CD14-positive monocyte (primary cell): Measurements from ENCODE around the gene ZBTB49. TPM values are rescaled to one million over a fixed set of nuclear protein-coding genes. Genes with fewer than 3 reads are reported as not detected.

Source experiments
- DNase-seq, 3 donors: peaks; one replicate each; pipeline ENCODE4 v3.0.0-alpha.2; 2011 to 2022
- H2AFZ ChIP-seq: 2 replicates; pipeline ENCODE4 v1.6.0; 2012; ENCODE audit warnings: mild to moderate bottlenecking, low read depth, low read length, inconsistent platforms; ENCODE audit not compliant: insufficient read depth, poor library complexity, severe bottlenecking
- H3K27ac ChIP-seq, 2 donors: 1 replicate in 1 of 2; 2 replicates in 1 of 2; pipeline ENCODE4 v1.5.1; 2012 to 2013; ENCODE audit warnings: low read length in 2 of 2, control low read depth in 1 of 2, inconsistent platforms in 1 of 2, low read depth in 1 of 2, mild to moderate bottlenecking in 1 of 2
- H3K27me3 ChIP-seq, 2 donors: one replicate each; pipeline versions ENCODE4 v1.6.0 to v1.6.1; 2011 to 2013; ENCODE audit warnings: low read length in 2 of 2; ENCODE audit not compliant: control insufficient read depth in 2 of 2, insufficient read depth in 2 of 2
- H3K36me3 ChIP-seq, 2 donors: replicated peaks in 1 of 2; 1 replicate in 1 of 2; 2 replicates in 1 of 2; pipeline versions ENCODE4 v1.5.1 to v1.6.1; 2012 to 2013; ENCODE audit warnings: low read length in 2 of 2, control low read depth in 1 of 2, inconsistent platforms in 1 of 2, mild to moderate bottlenecking in 1 of 2; ENCODE audit not compliant: insufficient read depth in 2 of 2, control insufficient read depth in 1 of 2
- H3K4me1 ChIP-seq, 2 donors: 1 replicate in 1 of 2; 2 replicates in 1 of 2; pipeline versions ENCODE4 v1.5.1 to v1.6.1; 2012 to 2013; ENCODE audit warnings: low read length in 2 of 2, control low read depth in 1 of 2, inconsistent platforms in 1 of 2, mild to moderate bottlenecking in 1 of 2, moderate library complexity in 1 of 2; ENCODE audit not compliant: insufficient read depth in 2 of 2, control insufficient read depth in 1 of 2
- H3K4me2 ChIP-seq: replicated peaks from 2 replicates; pipeline ENCODE3; 2012; ENCODE audit warnings: low read length, moderate library complexity, mild to moderate bottlenecking; ENCODE audit not compliant: poor library complexity, severe bottlenecking; ENCODE audit errors: extremely low read depth
- H3K4me3 ChIP-seq, 3 experiments: fragments of 200-600 bp in 1 of 3; sonication (generic) in 1 of 3; replicated peaks in 1 of 3; 1 replicate in 2 of 3; 2 replicates in 1 of 3; pipeline ENCODE4 v1.5.1; 2011 to 2013; ENCODE audit warnings: low read length in 3 of 3, mild to moderate bottlenecking in 3 of 3, control low read depth in 2 of 3, low read depth in 2 of 3, inconsistent platforms in 1 of 3, moderate library complexity in 1 of 3
- H3K79me2 ChIP-seq: 2 replicates; pipeline ENCODE4 v1.6.0; 2012; ENCODE audit warnings: mild to moderate bottlenecking, control low read depth, inconsistent platforms, low read length, moderate library complexity; ENCODE audit not compliant: insufficient read depth
- H3K9ac ChIP-seq: 2 replicates; pipeline ENCODE4 v1.6.0; 2017; ENCODE audit warnings: low read length, mild to moderate bottlenecking; ENCODE audit not compliant: insufficient read depth, poor library complexity, severe bottlenecking
- H3K9me3 ChIP-seq, 2 donors: replicated peaks in 1 of 2; 1 replicate in 1 of 2; 2 replicates in 1 of 2; pipeline versions ENCODE4 v1.5.1 to v1.6.1; 2012 to 2013; ENCODE audit warnings: low read length in 2 of 2, control low read depth in 1 of 2; ENCODE audit not compliant: control insufficient read depth in 1 of 2, insufficient read depth in 1 of 2
- H4K20me1 ChIP-seq: 2 replicates; pipeline ENCODE4 v1.6.0; 2012; ENCODE audit warnings: mild to moderate bottlenecking, low read length, control low read depth, moderate library complexity; ENCODE audit not compliant: insufficient read depth
- H3K27ac Mint-ChIP-seq, 7 donors: one replicate each; pipeline ENCODE4 v1.8.0; 2020; ENCODE audit warnings: mild to moderate bottlenecking in 7 of 7, mixed read lengths in 7 of 7, moderate library complexity in 6 of 7, inconsistent platforms in 2 of 7
- H3K27me3 Mint-ChIP-seq, 3 donors: one replicate each; pipeline ENCODE4 v1.8.0; 2021 to 2022; ENCODE audit warnings: low read depth in 3 of 3, mild to moderate bottlenecking in 3 of 3, mixed read lengths in 3 of 3, moderate library complexity in 3 of 3, inconsistent platforms in 1 of 3
- H3K36me3 Mint-ChIP-seq, 2 donors: one replicate each; pipeline ENCODE4 v1.8.0; 2020; ENCODE audit warnings: mixed read lengths in 2 of 2, inconsistent platforms in 1 of 2, mild to moderate bottlenecking in 1 of 2
- H3K4me1 Mint-ChIP-seq: one replicate; pipeline ENCODE4 v1.8.0; 2020; ENCODE audit warnings: mild to moderate bottlenecking, mixed read lengths
- H3K4me3 Mint-ChIP-seq, 2 donors: one replicate each; pipeline ENCODE4 v1.8.0; 2020; ENCODE audit warnings: mild to moderate bottlenecking in 2 of 2, mixed read lengths in 2 of 2, moderate library complexity in 1 of 2
- H3K9me3 Mint-ChIP-seq, 7 donors: one replicate each; pipeline ENCODE4 v1.8.0; 2020 to 2022; ENCODE audit warnings: mixed read lengths in 7 of 7, mild to moderate bottlenecking in 6 of 7, moderate library complexity in 6 of 7, inconsistent platforms in 2 of 7
- whole genome bisulfite sequencing: methylation state at CpG from one replicate; pipeline ENCODE4 v1.1.5; 2013; ENCODE audit warnings: missing lambda C conversion rate; ENCODE audit not compliant: insufficient coverage; 5-methylcytosine and 5-hydroxymethylcytosine counted together
- intact Hi-C, 2 donors: fragments of 100-400 bp; cut with micrococcal nuclease; formaldehyde crosslinking; loops; one replicate each; pipeline versions ENCODE4 v1.15.0 to v1.15.1; 2023
- polyA plus RNA-seq, 3 donors: library from polyadenylated mRNA; depleted of rRNA in 1 of 3; unstranded in 2 of 3; stranded (reverse) in 1 of 3; fragments of 300-500 nt in 2 of 3; fragments of >200 nt in 1 of 3; fragmentation: Illumina TruSeq in 2 of 3; gene quantifications; 1 replicate in 2 of 3; 2 replicates in 1 of 3; pipeline ENCODE4 v1.2.3, GENCODE V29; 2012 to 2021
- TF ChIP-seq, protein P1 (sequence below): fragments of 200-600 bp; IDR thresholded peaks from one replicate; pipeline ENCODE4 v1.8.0; 2022; ENCODE audit warnings: antibody characterized with exemption, mild to moderate bottlenecking

The ZBTB49 gene
- polyA plus RNA-seq, 3 donors: 1.4 to 3.8 (median 1.7) TPM

DNA sequence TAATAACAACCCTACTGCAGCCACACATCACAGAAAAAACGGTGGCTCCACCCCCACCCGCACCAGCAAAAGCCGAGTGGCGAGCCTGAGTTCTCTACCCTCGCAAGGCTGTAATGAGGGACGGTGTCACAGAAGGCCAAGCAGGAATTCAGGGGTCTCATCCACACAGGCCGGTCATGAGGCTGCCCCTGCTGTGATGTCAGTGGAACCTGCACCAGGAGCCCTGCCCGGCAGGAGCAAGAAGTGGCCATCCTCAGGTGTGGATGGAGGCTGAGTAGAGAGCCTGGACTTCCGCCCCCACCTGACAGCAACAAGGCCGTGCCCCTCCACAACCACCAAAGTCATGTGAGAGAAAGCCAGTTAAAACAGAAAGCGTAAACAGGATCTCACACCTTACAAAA is 20.7 kb upstream of the ZBTB49 start:
- H3K4me3 ChIP-seq: peak overlapping the region in 1 of 3 experiments; percentile 1

DNA sequence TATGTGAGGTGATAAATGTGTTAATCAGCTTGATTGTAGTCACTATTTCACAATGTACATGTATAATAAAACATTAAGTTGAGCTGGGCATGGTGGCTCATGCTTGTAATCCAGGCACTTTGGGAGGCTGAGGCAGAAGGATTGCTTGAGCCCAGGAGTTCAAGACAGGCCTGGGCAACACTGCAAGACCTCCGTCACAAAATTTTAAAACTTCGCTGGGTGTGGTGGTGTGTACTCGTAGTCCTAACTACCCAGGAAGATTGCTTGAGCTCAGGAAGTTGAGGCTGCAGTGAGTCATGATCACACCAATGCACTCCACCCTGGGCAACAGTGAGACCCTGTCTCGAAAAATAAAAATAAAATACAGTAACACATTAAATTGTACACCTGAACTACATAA is 20.2 kb upstream of the ZBTB49 start:
- H3K4me2 ChIP-seq: peak overlapping the region; percentile 29
- peaks cover 0 to 3% (median 0%) of the 10 kb centered on the region in 7 donors for H3K9me3 Mint-ChIP-seq

More for the DNA sequence above, 20.7 kb upstream of the ZBTB49 start:
- Histone ChIP-seq H3K9ac (peak overlapping the region; percentile 66), H2AFZ (no peak overlapping the region), H3K79me2 (no peaks in the 10 kb centered on the region), H3K27me3 (no peaks in the 10 kb centered on the region), H3K4me2 (peak overlapping the region; percentile 29), H3K27ac (peak overlapping the region; percentile 88 to 98), H3K36me3 (peaks cover 17 to 33% of the 10 kb centered on the region in 2 donors), H4K20me1 (no peaks in the 10 kb centered on the region), H3K4me1 (peaks cover 41 to 64% of the 10 kb centered on the region in 2 donors), H3K9me3 (peaks cover 0 to 2% of the 10 kb centered on the region in 2 donors)
- peak overlapping the region; percentile 94 to 99 (median 98) for H3K27ac Mint-ChIP-seq
- 94% methylated on average over 4 of the region's 11 CpGs for WGBS
- peaks cover 52% of the 10 kb centered on the region for H3K4me1 Mint-ChIP-seq
- TF ChIP-seq, protein P1, sequence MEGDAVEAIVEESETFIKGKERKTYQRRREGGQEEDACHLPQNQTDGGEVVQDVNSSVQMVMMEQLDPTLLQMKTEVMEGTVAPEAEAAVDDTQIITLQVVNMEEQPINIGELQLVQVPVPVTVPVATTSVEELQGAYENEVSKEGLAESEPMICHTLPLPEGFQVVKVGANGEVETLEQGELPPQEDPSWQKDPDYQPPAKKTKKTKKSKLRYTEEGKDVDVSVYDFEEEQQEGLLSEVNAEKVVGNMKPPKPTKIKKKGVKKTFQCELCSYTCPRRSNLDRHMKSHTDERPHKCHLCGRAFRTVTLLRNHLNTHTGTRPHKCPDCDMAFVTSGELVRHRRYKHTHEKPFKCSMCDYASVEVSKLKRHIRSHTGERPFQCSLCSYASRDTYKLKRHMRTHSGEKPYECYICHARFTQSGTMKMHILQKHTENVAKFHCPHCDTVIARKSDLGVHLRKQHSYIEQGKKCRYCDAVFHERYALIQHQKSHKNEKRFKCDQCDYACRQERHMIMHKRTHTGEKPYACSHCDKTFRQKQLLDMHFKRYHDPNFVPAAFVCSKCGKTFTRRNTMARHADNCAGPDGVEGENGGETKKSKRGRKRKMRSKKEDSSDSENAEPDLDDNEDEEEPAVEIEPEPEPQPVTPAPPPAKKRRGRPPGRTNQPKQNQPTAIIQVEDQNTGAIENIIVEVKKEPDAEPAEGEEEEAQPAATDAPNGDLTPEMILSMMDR: no peak
- no peak for DNase-seq
- H3K9me3 Mint-ChIP-seq: peaks cover 0 to 3% (median 0%) of the 10 kb centered on the region in 7 donors
- peaks cover 48 to 54% of the 10 kb centered on the region in 2 donors for H3K36me3 Mint-ChIP-seq
- peaks cover 0 to 6% (median 2%) of the 10 kb centered on the region in 3 donors for H3K27me3 Mint-ChIP-seq
- no peak overlapping the region for H3K4me3 Mint-ChIP-seq
- intact Hi-C loops: no loop called here

More for the DNA sequence above, 20.2 kb upstream of the ZBTB49 start:
- H3K36me3 Mint-ChIP-seq: peaks cover 53 to 59% of the 10 kb centered on the region in 2 donors
- Histone ChIP-seq H3K36me3 (peaks cover 22 to 38% of the 10 kb centered on the region in 2 donors), H4K20me1 (no peaks in the 10 kb centered on the region), H3K9me3 (peaks cover 0 to 2% of the 10 kb centered on the region in 2 donors), H3K27ac (peak overlapping the region; percentile 88 to 98), H3K79me2 (no peaks in the 10 kb centered on the region), H3K4me1 (peaks cover 41 to 64% of the 10 kb centered on the region in 2 donors), H2AFZ (no peak overlapping the region), H3K4me3 (peak overlapping the region in 1 of 3 experiments; percentile 15), H3K27me3 (no peaks in the 10 kb centered on the region), H3K9ac (peak overlapping the region; percentile 66)
- TF ChIP-seq, protein P1: no peak
- peaks cover 0 to 3% (median 2%) of the 10 kb centered on the region in 3 donors for H3K27me3 Mint-ChIP-seq
- WGBS: no CpG with 5 or more reads among the region's 4 CpGs
- peak overlapping the region in 1 of 2 donors; percentile 6 for H3K4me3 Mint-ChIP-seq
- intact Hi-C loops: no loop called here
- H3K27ac Mint-ChIP-seq: peak overlapping the region; percentile 94 to 99 (median 98)
- peak; percentile 80 to 85 (median 84) for DNase-seq
- peaks cover 52% of the 10 kb centered on the region for H3K4me1 Mint-ChIP-seq
